HG02759 (cell line): ENCODE results near the gene COL18A1.

Experiments used
- ATAC-seq: cut with Tn5 transposase; IDR thresholded peaks from one replicate; pipeline ENCODE4 v1.9.1; 2021; ENCODE audit warnings: mild to moderate bottlenecking, moderate library complexity; ENCODE audit not compliant: unreplicated experiment

The COL18A1 gene

GRCh38 chr21:45464309-45464708, 59.3 kb downstream of the COL18A1 start:
- ATAC-seq: no peak

GRCh38 chr21:45465105-45465504, 60.1 kb downstream of the COL18A1 start:
- ATAC-seq: no peak

DNA sequence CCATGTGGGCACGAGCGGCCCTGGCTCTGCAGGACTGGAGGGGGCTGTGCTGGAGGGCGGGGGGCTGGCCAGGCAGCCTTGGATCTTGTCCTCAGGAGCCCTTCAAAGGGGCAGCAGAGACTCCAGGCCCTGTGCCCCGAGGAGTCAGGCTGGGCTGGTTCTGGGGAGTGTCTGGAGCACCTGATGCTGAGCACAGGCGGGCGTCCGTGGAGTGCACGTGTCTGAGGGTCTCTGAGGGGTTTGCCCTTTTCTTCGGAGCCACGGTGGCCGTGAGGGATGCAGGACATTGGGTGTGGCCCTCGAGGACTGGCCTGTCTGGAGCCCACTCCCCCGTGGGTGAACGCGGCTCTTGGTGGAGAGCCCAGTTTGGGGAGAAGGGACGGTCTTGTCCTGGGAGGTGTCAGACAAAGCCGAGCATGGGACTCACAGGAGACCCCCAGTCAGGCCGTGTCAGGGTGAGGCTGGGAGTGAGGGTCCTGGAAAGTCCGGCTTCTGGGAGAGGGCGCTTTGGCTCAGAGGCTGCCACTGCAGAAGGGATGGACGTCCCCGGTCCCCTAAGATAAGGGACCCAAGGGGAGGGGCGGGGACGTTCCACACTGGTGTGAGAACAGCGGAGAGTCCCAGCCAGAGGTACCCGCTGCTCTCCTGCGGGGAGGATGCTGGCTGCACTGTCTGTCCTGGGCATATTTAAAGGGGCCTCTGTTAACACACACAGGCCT, 60.8 kb downstream of the COL18A1 start:
- ATAC-seq: no peak

GRCh38 chr21:45466330-45467220, 61.6 kb downstream of the COL18A1 start:
- ATAC-seq: no peak

GRCh38 chr21:45467221-45467779, 62.3 kb downstream of the COL18A1 start:
- no peak for ATAC-seq

DNA sequence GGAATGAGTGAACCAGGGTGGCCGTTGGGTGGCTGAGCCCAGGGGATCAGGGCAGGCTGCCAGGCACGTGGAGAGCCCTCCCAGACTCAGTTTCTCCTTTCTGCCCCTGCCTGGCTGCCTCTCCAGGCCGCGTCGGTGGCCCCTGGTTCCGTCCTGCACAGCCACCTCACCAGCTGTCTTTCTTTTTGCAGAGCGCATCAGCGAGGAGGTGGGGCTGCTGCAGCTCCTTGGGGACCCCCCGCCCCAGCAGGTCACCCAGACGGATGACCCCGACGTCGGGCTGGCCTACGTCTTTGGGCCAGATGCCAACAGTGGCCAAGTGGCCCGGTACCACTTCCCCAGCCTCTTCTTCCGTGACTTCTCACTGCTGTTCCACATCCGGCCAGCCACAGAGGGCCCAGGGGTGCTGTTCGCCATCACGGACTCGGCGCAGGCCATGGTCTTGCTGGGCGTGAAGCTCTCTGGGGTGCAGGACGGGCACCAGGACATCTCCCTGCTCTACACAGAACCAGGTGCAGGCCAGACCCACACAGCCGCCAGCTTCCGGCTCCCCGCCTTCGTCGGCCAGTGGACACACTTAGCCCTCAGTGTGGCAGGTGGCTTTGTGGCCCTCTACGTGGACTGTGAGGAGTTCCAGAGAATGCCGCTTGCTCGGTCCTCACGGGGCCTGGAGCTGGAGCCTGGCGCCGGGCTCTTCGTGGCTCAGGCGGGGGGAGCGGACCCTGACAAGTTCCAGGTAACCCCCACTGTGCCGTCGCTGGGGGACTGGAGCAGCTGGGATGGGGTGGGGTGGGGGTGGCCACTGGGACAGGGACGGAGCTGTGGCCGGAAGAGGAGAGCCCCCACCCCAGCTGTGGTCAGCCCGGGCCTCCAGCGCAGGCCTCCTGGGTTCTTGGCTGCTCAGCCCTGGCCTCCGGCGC, 63.3 kb downstream of the COL18A1 start:
- ATAC-seq: no peak

- ATAC-seq: no peak
Measured at GRCh38 chr21:45468971-45469272, 64.0 kb downstream of the COL18A1 start.

DNA sequence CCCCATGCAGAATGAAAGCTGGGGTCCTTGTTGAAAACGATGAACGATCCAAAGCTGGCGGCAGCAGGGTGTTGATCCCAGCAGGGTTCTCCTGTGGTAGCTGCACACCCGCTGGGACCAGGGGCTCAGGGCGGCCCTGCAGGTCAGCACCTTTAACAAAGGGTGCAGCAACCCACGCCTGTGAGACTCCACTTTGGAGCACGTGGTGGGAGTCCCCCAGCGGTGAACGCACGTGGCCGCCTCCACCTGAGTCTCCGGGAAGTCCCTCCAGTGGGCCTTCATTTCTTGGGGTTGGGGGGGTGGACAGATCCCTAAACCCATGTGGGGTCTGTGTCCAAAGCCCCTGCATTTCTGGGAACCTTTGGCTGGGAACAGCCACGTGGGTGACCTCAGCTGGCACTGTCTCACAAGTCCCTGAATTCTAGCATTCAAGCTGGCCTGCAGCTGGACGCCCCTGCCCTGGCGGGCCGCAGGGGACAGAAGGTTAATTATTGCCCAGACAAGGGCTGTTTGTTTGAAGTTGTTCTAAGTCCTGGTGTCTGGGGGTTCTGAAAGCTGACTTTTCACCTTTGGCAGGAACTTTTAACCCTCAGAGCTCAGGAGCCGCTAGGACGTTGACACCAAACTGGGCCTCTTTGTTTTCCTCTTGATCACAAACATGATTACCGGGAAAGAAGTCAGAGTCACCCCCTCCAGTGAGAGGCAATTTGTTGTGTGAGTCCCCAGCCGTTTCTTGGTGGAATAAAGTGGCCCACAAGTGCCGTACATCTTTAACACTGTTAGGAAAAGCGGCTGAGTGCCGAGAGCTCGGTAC, 64.5 kb downstream of the COL18A1 start:
- ATAC-seq: no peak

GRCh38 chr21:45470087-45470515, 65.1 kb downstream of the COL18A1 start:
- no peak for ATAC-seq

DNA sequence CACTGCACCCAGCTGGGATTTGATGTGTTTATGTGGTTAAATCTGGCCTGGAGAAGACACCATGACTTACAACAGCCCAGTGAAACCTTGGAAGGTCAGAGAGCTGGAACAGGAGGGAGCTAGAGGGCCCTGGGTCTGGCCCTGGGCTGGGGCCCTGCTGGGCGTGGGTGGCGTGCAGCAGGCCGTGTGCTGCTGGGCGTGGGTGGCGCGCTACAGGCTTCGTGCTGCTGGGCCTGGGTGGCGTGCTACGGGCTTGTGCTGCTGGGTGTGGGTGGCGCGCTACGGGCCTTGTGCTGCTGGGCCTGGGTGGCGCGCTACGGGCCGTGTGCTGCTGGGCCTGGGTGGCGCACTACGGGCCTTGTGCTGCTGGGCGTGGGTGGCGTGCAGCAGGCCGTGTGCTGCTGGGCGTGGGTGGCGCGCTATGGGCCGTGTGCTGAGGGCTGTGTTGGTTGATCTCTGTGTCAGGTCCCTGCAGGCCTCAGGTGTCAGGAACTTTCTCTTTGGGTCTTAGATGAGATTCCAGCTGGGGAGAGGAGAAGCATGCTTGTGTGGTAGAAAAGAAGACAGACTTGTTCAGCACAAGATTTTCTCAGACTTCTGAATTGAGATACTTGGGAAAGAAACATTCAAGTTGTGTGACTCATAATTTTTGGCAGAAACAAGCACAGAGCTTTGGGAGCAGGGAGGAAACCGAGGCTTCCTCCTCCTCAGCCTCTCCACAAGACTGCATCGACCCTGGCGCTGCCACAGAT, 66.0 kb downstream of the COL18A1 start:
- no peak for ATAC-seq

- no peak for ATAC-seq
Measured at GRCh38 chr21:45471525-45472221, 66.7 kb downstream of the COL18A1 start.

DNA sequence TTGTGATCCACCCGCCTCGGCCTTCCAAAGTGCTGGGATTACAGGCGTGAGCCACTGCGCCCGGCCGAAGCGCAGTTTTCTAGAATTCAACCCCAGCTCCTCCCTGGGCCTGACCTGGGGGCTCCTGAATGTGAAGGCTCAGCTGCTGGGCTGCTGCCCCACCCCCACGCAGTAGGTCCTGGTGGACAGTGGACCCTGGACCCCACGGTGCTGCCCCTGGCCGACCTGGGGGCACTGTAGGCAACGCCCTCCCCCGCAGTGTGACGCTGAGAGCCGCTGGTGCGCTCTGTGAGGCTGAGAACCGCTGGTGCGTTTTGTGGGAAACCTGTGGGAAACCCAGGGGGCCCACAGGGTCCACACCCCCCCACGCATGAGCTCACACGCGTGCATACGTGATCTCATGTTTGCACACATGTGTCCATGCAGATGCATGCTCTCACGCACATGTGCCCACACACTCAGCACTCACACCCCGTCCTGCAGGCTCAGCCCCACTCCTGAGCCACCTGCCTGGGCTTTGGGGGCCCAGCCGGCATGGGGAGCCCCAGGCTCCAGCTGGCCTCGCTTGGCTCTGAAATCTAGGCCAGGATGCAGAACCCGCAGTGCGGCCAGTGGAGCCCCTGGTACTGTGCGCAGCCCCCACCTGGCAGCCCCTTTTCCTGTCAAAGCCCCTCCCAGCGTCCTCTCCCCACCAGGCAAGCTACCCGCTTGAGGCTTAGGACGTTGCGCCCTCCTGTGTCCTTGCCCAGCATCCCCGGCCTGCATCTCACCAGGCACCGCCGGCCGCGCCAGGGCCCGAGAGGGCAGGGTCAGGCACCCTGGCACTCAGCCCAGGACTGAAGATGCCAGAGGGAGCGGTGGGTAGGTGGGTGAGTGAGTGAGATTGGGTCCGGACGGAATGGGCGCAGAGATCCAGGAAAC, 67.7 kb downstream of the COL18A1 start:
- no peak for ATAC-seq

- ATAC-seq: no peak
Measured at GRCh38 chr21:45473496-45474322, 68.7 kb downstream of the COL18A1 start.

- ATAC-seq: no peak
Measured at GRCh38 chr21:45474323-45474950, 69.5 kb downstream of the COL18A1 start.

- no peak for ATAC-seq
Measured at GRCh38 chr21:45475004-45475685, 70.2 kb downstream of the COL18A1 start.
